ENCODE data around the gene OR4M1.
"Not testable (repeated sequence)": the region's sequence is repeated elsewhere in the genome, so short reads cannot be mapped to it uniquely, and the experiment has no call there.

OR4M1 gene

GRCh38 chr14:19773204-19773603, at the start of gene OR4M1:
Gene OR4M1, plus strand, starts transcription at chr14:19773504. Its CDS starts 6,819 bp downstream, at chr14:19780323.
- not testable (repeated sequence) for DNase-seq

GRCh38 chr14:19729359-19729758, 43.9 kb upstream of the OR4M1 start:
- DNase-seq = no peak

GRCh38 chr14:19729763-19730162, 43.5 kb upstream of the OR4M1 start:
- no peak for DNase-seq

GRCh38 chr14:19733893-19734292, 39.4 kb upstream of the OR4M1 start:
- DNase-seq = not testable (repeated sequence)

- no peak for DNase-seq
Measured at GRCh38 chr14:19743256-19743655, 30.0 kb upstream of the OR4M1 start, which contains the start of gene OR4Q3. Gene OR4Q3, plus strand, starts transcription at chr14:19743571.

GRCh38 chr14:19752316-19752715, 21.0 kb upstream of the OR4M1 start:
- DNase-seq = not testable (repeated sequence)

- DNase-seq = no peak
Measured at GRCh38 chr14:19754172-19754571, 19.1 kb upstream of the OR4M1 start.

- not testable (repeated sequence) for DNase-seq
Measured at GRCh38 chr14:19771491-19771890, 1.8 kb upstream of the OR4M1 start.

GRCh38 chr14:19771895-19772430, 1.3 kb upstream of the OR4M1 start:
- DNase-seq = peak; percentile 4

- peak; percentile 16 for DNase-seq
Measured at GRCh38 chr14:19772454-19772853, 850 bp upstream of the OR4M1 start.

GRCh38 chr14:19775587-19775986, 2.3 kb downstream of the OR4M1 start:
- DNase-seq = no peak

- not testable (repeated sequence) for DNase-seq
Measured at GRCh38 chr14:19785848-19786247, 12.5 kb downstream of the OR4M1 start.

GRCh38 chr14:19787318-19787717, 14.0 kb downstream of the OR4M1 start:
- DNase-seq = not testable (repeated sequence)

- not testable (repeated sequence) for DNase-seq
Measured at GRCh38 chr14:19788150-19788549, 14.8 kb downstream of the OR4M1 start.

GRCh38 chr14:19796520-19797108, 23.3 kb downstream of the OR4M1 start:
- DNase-seq = not testable (repeated sequence)

- DNase-seq = no peak
Measured at GRCh38 chr14:19799880-19800279, 26.6 kb downstream of the OR4M1 start.

GRCh38 chr14:19800282-19801117, 27.2 kb downstream of the OR4M1 start:
- no peak for DNase-seq

- no peak for DNase-seq
Measured at GRCh38 chr14:19801118-19801464, 27.8 kb downstream of the OR4M1 start.

- not testable (repeated sequence) for DNase-seq
Measured at GRCh38 chr14:19803470-19803869, 30.2 kb downstream of the OR4M1 start, which contains the start of gene OR4N2. Gene OR4N2, plus strand, starts transcription at chr14:19803770. Its CDS starts 23,679 bp downstream, at chr14:19827449.

GRCh38 chr14:19813171-19813920, 40.0 kb downstream of the OR4M1 start:
- not testable (repeated sequence) for DNase-seq

- DNase-seq = not testable (repeated sequence)
Measured at GRCh38 chr14:19819879-19820278, 46.6 kb downstream of the OR4M1 start.

- not testable (repeated sequence) for DNase-seq
Measured at GRCh38 chr14:19821016-19821415, 47.7 kb downstream of the OR4M1 start.

- DNase-seq = no peak
Measured at GRCh38 chr14:19823178-19823577, 49.9 kb downstream of the OR4M1 start.

Measured in SIG-M5 (cell line).